Measurements from ENCODE around the gene OR8G5.
"Not testable (repeated sequence)": the region's sequence is repeated elsewhere in the genome, so short reads cannot be mapped to it uniquely, and the experiment has no call there.

Gene OR8G5

GRCh38 chr11:124256076-124256475 lies at the start of gene OR8G5:
TSS of gene OR8G5 (plus strand) at chr11:124256376. CDS start at chr11:124264932, 8,556 bp downstream.
- no peak within 1 kb of the TSS for H3K27ac Mint-ChIP-seq
- H3K4me3 Mint-ChIP-seq: no peak within 1 kb of the TSS
- no peaks in the 10 kb centered on the region for H3K4me1 Mint-ChIP-seq
- no peak for DNase-seq
- H3K36me3 Mint-ChIP-seq: no peaks in the 10 kb centered on the region
- no peak for ATAC-seq (replicated peaks)
- H3K9me3 Mint-ChIP-seq: no peaks in the 10 kb centered on the region
- H3K27me3 Mint-ChIP-seq: peaks cover 0 to 6% of the 10 kb centered on the region in 2 donors

GRCh38 chr11:124207102-124207792 lies 48.9 kb upstream of the OR8G5 start:
- H3K4me1 Mint-ChIP-seq: no peaks in the 10 kb centered on the region
- H3K9me3 Mint-ChIP-seq: no peaks in the 10 kb centered on the region
- no peak for DNase-seq
- H3K27ac Mint-ChIP-seq: no peak overlapping the region
- no peak overlapping the region for H3K4me3 Mint-ChIP-seq
- H3K36me3 Mint-ChIP-seq: no peaks in the 10 kb centered on the region
- H3K27me3 Mint-ChIP-seq: peaks cover 0 to 7% of the 10 kb centered on the region in 2 donors
- ATAC-seq (replicated peaks): no peak

- ATAC-seq (replicated peaks): no peak
- peaks cover 0 to 1% of the 10 kb centered on the region in 2 donors for H3K4me1 Mint-ChIP-seq
- no peak overlapping the region for H3K4me3 Mint-ChIP-seq
- no peak overlapping the region for H3K27ac Mint-ChIP-seq
- no peak for DNase-seq
- H3K9me3 Mint-ChIP-seq: no peaks in the 10 kb centered on the region
- peaks cover 0 to 7% of the 10 kb centered on the region in 2 donors for H3K27me3 Mint-ChIP-seq
- H3K36me3 Mint-ChIP-seq: no peaks in the 10 kb centered on the region
These were observed 46.3 kb upstream of the OR8G5 start for GRCh38 chr11:124209824-124210357.

- no peaks in the 10 kb centered on the region for H3K36me3 Mint-ChIP-seq
These were observed 45.8 kb upstream of the OR8G5 start for GRCh38 chr11:124210421-124210820.

GRCh38 chr11:124211321-124211720 lies 44.9 kb upstream of the OR8G5 start:
- DNase-seq (no peak), ATAC-seq (replicated peaks) (no peak)
- Mint-ChIP-seq H3K27ac (no peak overlapping the region), H3K4me1 (peaks cover 0 to 2% of the 10 kb centered on the region in 2 donors), H3K27me3 (peaks cover 0 to 7% of the 10 kb centered on the region in 2 donors), H3K9me3 (peaks cover 0 to 2% of the 10 kb centered on the region in 2 donors), H3K36me3 (no peaks in the 10 kb centered on the region), H3K4me3 (no peak overlapping the region)

More at GRCh38 chr11:124210421-124210820, 45.8 kb upstream of the OR8G5 start:
- Mint-ChIP-seq H3K27ac (no peak overlapping the region), H3K4me3 (no peak overlapping the region), H3K9me3 (peaks cover 0 to 2% of the 10 kb centered on the region in 2 donors), H3K27me3 (peaks cover 0 to 7% of the 10 kb centered on the region in 2 donors), H3K4me1 (peaks cover 0 to 2% of the 10 kb centered on the region in 2 donors)
- ATAC-seq (replicated peaks) (no peak), DNase-seq (no peak)

- no peaks in the 10 kb centered on the region for H3K36me3 Mint-ChIP-seq
- H3K4me3 Mint-ChIP-seq: no peak overlapping the region
- peaks cover 0 to 2% of the 10 kb centered on the region in 2 donors for H3K4me1 Mint-ChIP-seq
- H3K27me3 Mint-ChIP-seq: no peaks in the 10 kb centered on the region
- ATAC-seq (replicated peaks): no peak
- DNase-seq: no peak
- H3K27ac Mint-ChIP-seq: no peak overlapping the region
- peaks cover 0 to 2% of the 10 kb centered on the region in 2 donors for H3K9me3 Mint-ChIP-seq
These were observed 42.1 kb upstream of the OR8G5 start for GRCh38 chr11:124214027-124214426.

GRCh38 chr11:124219126-124219525 lies 37.0 kb upstream of the OR8G5 start:
- peaks cover 0 to 2% of the 10 kb centered on the region in 2 donors for H3K4me1 Mint-ChIP-seq
- H3K9me3 Mint-ChIP-seq: peaks cover 0 to 2% of the 10 kb centered on the region in 2 donors
- no peak overlapping the region for H3K4me3 Mint-ChIP-seq
- DNase-seq: no peak
- H3K36me3 Mint-ChIP-seq: no peaks in the 10 kb centered on the region
- no peaks in the 10 kb centered on the region for H3K27me3 Mint-ChIP-seq
- no peak overlapping the region for H3K27ac Mint-ChIP-seq
- no peak for ATAC-seq (replicated peaks)

- Mint-ChIP-seq H3K27me3 (peaks cover 0 to 7% of the 10 kb centered on the region in 2 donors), H3K27ac (no peak overlapping the region), H3K4me1 (no peaks in the 10 kb centered on the region), H3K9me3 (no peaks in the 10 kb centered on the region), H3K36me3 (no peaks in the 10 kb centered on the region), H3K4me3 (no peak overlapping the region)
- DNase-seq (no peak), ATAC-seq (replicated peaks) (no peak)
These were observed 33.8 kb upstream of the OR8G5 start for GRCh38 chr11:124222407-124222806.

- H3K36me3 Mint-ChIP-seq; H3K27ac Mint-ChIP-seq; H3K4me1 Mint-ChIP-seq; H3K4me3 Mint-ChIP-seq; H3K9me3 Mint-ChIP-seq; DNase-seq; ATAC-seq (replicated peaks); H3K27me3 Mint-ChIP-seq: not testable (repeated sequence)
These were observed 31.4 kb upstream of the OR8G5 start for GRCh38 chr11:124224618-124225423.

- no peak for ATAC-seq (replicated peaks)
- DNase-seq: no peak
- H3K4me3 Mint-ChIP-seq: no peak overlapping the region
- H3K27ac Mint-ChIP-seq: no peak overlapping the region
- H3K27me3 Mint-ChIP-seq: peaks cover 7% of the 10 kb centered on the region in 2 donors
- no peaks in the 10 kb centered on the region for H3K36me3 Mint-ChIP-seq
- no peaks in the 10 kb centered on the region for H3K4me1 Mint-ChIP-seq
- H3K9me3 Mint-ChIP-seq: peaks cover 0 to 2% of the 10 kb centered on the region in 2 donors
These were observed 30.7 kb upstream of the OR8G5 start for GRCh38 chr11:124225471-124225870.

GRCh38 chr11:124233376-124233775 lies 22.8 kb upstream of the OR8G5 start:
- no peaks in the 10 kb centered on the region for H3K9me3 Mint-ChIP-seq
- H3K36me3 Mint-ChIP-seq: no peaks in the 10 kb centered on the region
- H3K4me3 Mint-ChIP-seq: no peak overlapping the region
- H3K27me3 Mint-ChIP-seq: no peaks in the 10 kb centered on the region
- H3K4me1 Mint-ChIP-seq: no peaks in the 10 kb centered on the region
- DNase-seq: no peak
- H3K27ac Mint-ChIP-seq: no peak overlapping the region
- no peak for ATAC-seq (replicated peaks)

GRCh38 chr11:124238512-124238911 lies 17.7 kb upstream of the OR8G5 start:
- H3K4me1 Mint-ChIP-seq: no peaks in the 10 kb centered on the region
- no peak overlapping the region for H3K27ac Mint-ChIP-seq
- ATAC-seq (replicated peaks): no peak
- H3K27me3 Mint-ChIP-seq: no peaks in the 10 kb centered on the region
- no peaks in the 10 kb centered on the region for H3K36me3 Mint-ChIP-seq
- no peak for DNase-seq
- H3K4me3 Mint-ChIP-seq: no peak overlapping the region
- H3K9me3 Mint-ChIP-seq: no peaks in the 10 kb centered on the region

GRCh38 chr11:124240621-124241397 lies 15.4 kb upstream of the OR8G5 start, which contains the start of gene OR8G1:
TSS of gene OR8G1 (plus strand) at chr11:124241095. CDS start at chr11:124249676, 8,581 bp downstream.
- H3K9me3 Mint-ChIP-seq: no peaks in the 10 kb centered on the region
- ATAC-seq (replicated peaks) (no peak), DNase-seq (no peak)
- H3K36me3 Mint-ChIP-seq: no peaks in the 10 kb centered on the region
- H3K27ac Mint-ChIP-seq: no peak within 1 kb of the TSS
- no peak within 1 kb of the TSS for H3K4me3 Mint-ChIP-seq
- H3K27me3 Mint-ChIP-seq: no peaks in the 10 kb centered on the region
- H3K4me1 Mint-ChIP-seq: no peaks in the 10 kb centered on the region

- not testable (repeated sequence) for DNase-seq; H3K4me3 Mint-ChIP-seq; ATAC-seq (replicated peaks); H3K4me1 Mint-ChIP-seq; H3K36me3 Mint-ChIP-seq; H3K27me3 Mint-ChIP-seq; H3K9me3 Mint-ChIP-seq; H3K27ac Mint-ChIP-seq
These were observed 6.3 kb upstream of the OR8G5 start for GRCh38 chr11:124249869-124250268.
